HG02763 (cell line): ENCODE measurements around the gene HARBI1.

ENCODE experiments used
- ATAC-seq: cut with Tn5 transposase; IDR thresholded peaks from one replicate; pipeline ENCODE4 v1.9.1; 2021; ENCODE audit warnings: mild to moderate bottlenecking, moderate library complexity; ENCODE audit not compliant: unreplicated experiment

The HARBI1 gene

DNA sequence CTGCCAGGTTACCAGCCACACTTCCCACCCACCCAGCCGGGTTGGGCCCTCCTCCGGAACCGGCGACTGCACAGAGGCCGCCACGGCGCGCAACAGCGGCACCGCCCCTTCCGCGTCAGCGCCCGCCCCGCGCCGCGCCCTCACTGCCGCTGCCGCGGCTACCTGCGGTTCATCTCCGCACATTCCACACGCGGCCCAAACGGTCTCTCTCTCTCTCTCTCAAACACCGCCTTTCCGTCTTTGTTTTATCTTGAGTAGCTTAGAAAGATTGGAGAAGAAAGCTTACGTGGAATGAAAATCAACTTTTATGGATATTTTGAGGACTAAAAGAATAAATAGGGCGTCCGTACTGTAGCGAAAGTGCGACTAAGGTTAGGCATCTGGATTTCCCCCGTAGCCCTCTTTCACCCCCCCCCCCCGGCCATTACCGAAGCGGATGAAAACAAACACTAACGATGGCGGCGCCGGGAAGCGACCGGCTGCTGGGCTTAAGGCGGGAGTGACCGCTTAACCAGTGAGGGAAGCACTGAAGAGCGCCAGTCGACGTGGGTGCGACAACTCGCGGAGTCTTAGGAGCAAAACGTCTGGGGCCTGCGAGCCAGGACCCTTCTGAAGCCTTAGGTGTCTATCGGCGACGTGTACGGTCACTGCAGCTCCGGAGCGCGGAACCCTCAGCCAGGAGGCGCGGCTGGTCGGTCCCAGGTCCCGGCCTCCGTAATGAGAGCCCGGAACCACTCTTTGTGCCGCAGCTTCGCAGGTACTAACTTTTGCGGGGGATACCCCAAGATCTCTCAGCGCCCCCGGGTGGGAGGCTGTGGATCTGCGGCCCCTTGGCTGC lies at the start of gene HARBI1, which contains the start of gene ATG13:
HARBI1 (minus strand) TSS at position 94 of the 838 bp plus-strand sequence. CDS start 990 bp downstream, outside the sequence.
ATG13 (plus strand) TSS at position 420 of the 838 bp plus-strand sequence. CDS start 26,739 bp downstream, outside the sequence.
- peak; percentile 95 for ATAC-seq

DNA sequence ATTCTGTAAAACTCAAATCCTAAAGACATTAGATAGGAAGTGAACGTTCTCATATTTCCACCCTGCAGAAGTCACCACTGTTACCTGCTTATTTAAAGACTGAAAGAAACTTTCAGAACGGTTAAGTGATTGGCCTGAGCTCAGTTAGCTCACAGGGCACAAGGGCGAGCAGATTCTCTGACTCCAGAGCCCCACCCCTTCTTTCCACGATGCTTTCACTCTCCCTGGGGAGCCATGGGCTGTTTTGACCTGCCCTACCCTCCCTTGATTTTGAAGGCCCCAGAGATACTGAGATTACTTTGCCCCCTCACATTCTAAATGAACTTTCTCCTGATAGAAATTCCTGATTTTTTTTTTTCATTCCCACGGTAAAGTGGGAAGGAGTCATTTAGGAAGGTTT lies 49.5 kb upstream of the HARBI1 start:
- no peak for ATAC-seq

DNA sequence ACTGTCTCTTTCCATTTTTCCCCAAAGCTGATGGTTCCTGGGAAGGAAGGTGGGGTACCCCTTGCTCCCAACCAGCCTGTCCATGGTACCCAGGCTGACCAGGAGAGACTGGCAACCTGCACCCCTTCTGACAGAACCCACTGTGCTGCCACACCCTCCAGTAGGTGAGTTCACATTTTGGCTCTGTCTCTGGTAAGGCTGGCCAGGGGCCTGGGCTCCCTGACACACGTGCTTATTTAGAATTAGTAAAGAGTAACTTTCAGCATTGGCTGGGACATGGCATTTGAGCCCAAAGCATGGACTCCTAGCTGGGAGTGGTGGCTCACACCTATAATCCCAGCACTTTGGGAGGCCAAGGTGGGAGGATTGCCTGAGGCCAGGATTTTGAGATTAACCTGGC lies 48.3 kb upstream of the HARBI1 start:
- no peak for ATAC-seq

- no peak for ATAC-seq
Observed at GRCh38 chr11:46664612-46665011, 47.6 kb upstream of the HARBI1 start.

- ATAC-seq, result no peak
Observed at GRCh38 chr11:46663277-46663940, 46.4 kb upstream of the HARBI1 start.

GRCh38 chr11:46662366-46662765 lies 45.3 kb upstream of the HARBI1 start:
- ATAC-seq, result no peak

- ATAC-seq, result no peak
Observed at GRCh38 chr11:46661836-46662235, 44.8 kb upstream of the HARBI1 start.

DNA sequence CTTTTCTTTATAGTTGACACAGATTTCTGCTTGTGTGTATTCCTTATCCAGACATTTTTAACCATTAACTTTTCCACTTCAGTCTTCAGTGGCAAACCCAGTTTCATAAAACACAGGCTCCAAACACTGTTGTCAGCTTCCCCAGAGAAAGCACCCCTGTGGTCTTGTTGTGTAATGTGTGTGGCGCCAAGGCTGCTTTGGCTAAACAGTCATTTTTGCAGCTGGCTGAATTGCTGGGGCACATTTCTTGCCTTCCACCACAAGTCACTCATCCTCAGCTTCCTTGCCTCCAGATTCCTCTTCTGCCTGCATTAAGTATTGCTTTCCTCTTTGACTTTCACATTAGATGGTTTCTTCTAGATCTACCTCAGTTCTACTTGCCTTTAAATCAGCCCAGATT lies 42.9 kb upstream of the HARBI1 start:
- no peak for ATAC-seq

- no peak for ATAC-seq
Observed at GRCh38 chr11:46658259-46658658, 41.2 kb upstream of the HARBI1 start.

DNA sequence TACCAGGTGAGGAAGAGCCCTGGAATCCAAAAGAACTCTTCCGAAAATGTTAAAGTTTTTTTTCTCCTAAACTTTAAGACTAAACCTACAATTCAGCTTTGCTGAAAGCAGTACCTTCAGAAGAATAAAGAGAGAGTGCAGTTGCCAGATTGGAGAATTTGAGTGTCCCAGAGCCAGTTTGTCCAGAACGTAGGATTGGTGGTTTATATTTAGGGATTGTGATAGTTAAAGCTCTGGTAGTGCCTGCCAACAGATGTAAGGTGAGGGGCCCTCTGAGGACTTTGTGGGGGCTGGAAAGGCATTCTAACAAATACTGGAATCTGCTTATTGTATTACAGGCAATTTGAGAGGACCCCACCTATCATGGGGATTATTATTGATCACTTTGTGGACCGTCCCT lies 40.2 kb upstream of the HARBI1 start:
- no peak for ATAC-seq

DNA sequence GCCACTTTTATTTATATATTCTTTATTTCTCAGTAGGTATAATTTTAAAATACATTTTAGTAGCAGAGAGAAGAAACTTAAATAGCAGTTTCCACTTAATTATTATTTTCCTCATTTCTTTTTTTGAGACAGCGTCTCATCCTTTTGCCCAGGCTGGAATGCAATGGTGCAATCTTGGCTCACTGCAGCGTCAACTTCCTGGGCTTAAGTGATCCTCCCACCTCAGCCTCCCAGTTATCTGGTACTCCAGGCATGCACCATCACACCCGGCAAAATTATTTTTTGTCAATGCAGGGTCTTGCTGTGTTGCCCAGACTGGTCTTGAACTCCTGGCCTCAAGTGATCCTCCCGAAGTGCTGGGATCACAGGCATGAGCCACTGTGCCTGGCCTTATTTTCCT lies 38.6 kb upstream of the HARBI1 start:
- ATAC-seq, result no peak

GRCh38 chr11:46649180-46649738 lies 32.2 kb upstream of the HARBI1 start:
- no peak for ATAC-seq

- ATAC-seq, result no peak
Observed at GRCh38 chr11:46643986-46644385, 27.0 kb upstream of the HARBI1 start.

DNA sequence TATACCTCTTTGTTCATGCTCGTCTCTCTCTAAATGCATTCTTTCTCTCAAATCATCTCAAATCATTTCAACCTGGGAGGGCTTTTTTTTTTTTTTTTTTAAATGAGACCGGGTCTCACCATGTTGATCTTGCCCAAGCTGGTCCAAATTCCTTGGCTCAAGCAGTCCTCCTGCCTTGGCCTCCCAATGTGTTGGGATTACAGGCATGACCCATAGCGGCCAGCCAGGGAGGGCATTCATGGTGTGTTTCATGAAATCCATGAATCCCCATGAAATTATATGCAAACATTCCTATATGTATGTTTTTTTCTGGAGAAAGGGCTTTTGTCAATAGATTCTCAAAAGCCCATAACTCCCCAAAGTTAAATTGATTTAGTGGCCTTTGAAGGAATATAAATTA lies 26.5 kb upstream of the HARBI1 start:
- ATAC-seq, result no peak

DNA sequence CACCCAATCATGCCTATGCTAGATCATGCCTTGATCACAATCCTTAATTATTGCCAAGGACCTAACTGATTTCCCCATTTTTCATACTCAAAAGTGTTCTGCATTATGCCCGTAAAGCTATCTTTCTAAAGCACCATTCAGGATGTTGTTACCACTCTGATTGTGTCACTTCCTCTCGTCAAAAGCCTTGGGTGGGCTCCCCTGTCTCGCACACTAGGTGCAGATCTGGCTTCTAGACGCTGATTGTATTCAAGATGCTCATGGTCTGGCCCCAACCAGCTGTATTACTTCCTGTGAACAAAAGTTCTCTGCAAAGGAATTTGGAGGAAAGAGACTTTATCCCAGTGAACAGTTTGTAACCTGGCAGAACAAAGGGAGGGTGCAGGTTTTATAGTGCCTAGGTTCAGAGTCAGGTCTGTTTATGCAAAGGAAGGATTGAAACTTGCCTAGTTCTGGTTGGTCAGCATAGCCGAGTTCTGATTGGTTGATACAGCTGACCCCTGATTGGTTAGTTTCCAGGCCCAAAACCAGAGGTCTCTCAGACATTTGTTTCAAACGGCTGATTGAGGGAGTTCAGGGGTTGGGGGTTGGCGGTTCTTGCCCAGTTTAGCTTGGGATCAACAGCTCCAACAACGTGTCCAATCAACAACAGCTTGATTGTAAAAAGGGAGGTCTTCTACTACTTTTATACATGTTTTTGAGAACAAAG lies 25.8 kb upstream of the HARBI1 start:
- ATAC-seq, result no peak

DNA sequence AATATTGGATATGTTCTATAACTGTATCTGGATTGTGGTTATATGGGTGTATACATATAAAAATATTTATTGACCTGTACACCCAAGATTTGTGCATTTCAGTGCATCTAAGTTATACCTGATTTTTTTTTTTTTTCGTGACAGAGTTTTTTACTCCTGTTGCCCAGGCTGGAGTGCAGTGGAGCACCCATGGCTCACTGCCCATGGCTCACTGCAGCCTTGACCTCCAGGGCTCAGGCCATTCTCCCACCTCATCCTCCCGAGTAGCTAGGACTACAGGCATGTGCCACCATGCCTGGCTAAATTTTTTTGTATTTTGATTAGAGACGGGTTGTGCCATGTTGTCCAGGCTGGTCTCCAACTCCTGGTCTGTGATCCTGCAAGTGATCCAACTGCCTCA lies 24.6 kb upstream of the HARBI1 start:
- ATAC-seq, result no peak

DNA sequence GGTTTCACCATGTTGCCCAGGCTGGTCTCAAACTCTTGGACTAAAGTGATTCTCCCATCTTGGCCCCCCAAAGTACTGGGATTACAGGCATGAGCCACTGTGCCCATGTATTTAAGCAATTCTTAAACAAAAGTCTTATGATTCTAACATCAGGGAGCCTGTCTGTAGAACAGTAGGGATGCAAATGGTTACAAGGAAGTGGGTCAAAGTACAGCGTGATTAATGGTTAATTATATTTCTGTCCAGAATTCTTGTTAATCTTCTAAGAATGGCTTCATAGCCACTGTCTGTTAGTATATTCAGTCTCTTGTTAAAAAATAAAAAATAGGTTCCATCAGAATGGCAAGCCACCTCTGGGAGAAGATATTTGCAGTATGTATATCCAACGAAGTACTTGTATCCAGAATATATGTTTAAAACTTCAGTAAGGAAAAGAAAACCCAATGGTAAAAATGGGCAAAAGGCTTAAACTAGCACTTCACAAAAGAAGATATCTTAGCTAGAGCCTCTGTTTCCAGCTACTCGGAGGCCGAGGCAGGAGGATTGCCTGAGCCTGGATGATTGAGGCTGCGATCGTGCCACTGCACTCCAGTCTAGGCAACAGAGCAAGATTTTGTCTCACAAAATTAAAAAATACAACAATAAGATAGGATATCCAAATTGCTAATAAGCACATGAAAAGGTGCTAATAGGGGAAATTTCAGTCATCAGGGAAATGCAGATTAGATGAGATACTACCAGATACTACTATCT lies 23.2 kb upstream of the HARBI1 start:
- no peak for ATAC-seq

DNA sequence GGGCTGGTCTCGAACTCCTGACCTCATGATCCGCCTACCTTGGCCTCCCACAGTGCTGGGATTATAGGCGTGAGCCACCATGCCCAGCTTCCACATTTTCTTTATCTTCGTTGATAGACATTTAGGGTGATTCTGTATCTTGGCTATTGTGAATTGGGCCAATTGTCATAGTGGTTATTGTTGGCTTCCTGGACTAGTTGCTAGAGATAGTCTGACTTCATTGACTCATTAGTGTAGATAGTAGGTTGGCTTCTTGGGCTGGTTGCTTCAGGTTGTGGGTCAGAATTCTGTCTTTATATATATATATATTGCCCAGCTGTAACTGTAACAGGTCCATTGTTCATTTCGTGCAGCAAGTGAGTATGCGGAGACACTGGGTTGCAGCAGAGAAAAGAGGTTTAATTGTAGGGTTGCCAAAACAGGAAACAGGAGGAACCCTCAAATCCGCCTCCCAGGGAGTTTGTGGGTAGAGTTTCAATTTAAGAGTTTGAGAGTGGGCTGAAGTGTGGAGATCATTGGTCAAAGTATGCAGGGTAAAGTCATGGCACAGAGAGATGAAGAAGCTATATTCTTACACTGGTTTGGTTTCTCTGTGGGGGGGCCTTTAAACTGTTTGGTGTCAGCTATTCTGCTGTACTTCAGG lies 22.3 kb upstream of the HARBI1 start:
- ATAC-seq, result no peak

DNA sequence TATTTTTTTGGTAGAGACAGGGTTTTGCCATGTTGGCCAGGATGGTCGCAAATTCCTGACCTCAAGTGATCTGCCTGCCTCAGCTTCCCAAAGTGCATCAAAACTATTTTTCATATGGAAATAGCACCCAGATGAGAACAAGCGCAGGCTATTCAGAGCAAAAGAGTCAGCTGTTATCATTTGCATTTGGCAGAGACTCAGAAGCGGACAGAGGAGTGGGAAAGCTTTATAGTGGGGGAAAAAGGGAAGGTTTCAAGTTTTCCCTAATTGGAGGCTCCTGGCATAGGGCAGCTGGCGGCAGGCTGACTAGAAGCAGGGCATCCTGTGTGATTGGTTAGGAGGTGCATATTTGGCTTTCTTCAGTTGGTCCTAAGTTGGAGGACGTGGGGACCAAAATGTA lies 20.5 kb upstream of the HARBI1 start:
- no peak for ATAC-seq

DNA sequence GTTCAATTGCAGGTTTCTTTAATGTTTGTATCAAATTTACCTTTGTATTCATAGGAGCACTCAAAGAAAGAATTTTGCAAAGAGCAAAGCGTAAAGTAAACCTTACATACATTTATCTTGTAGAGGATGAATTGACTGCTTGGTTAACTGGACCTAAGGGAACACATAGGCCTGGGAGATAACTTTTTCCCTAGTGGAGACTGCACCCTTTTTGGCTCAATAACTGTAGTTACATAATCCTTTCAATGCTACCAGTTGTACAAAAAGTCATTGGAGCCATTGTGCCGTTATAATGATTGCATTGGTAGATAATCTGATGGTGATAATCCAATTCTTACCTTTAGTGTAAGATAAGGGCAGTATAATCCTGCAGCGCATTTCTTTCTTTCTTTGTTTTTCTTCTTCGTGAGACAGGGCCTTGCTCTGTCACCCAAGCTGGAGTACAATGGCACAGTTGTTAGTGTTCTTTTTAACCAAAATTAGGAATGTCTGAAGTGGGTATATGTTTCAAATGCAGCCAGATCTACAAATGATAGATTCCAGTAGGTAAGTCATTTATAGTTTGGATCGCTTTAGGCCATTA lies 18.6 kb upstream of the HARBI1 start:
- no peak for ATAC-seq
